Activated naive CD4-positive, alpha-beta T cell treated with anti-CD3 and anti-CD28 coated beads, Interleukin-2, amount 50 U/mL, for 24 hours (primary cell): Measurements from ENCODE around the gene ATG4C.

Experiments used
- H3K27ac Mint-ChIP-seq: one replicate; pipeline ENCODE4 v1.8.0; 2021; ENCODE audit warnings: mild to moderate bottlenecking, mixed read lengths
- H3K27me3 Mint-ChIP-seq: one replicate; pipeline ENCODE4 v1.8.0; 2021; ENCODE audit warnings: mixed read lengths
- H3K36me3 Mint-ChIP-seq: one replicate; pipeline ENCODE4 v1.8.0; 2021; ENCODE audit warnings: mixed read lengths
- H3K4me1 Mint-ChIP-seq: one replicate; pipeline ENCODE4 v1.8.0; 2021; ENCODE audit warnings: mixed read lengths
- H3K4me3 Mint-ChIP-seq: one replicate; pipeline ENCODE4 v1.8.0; 2021; ENCODE audit warnings: mild to moderate bottlenecking, mixed read lengths
- H3K9me3 Mint-ChIP-seq: one replicate; pipeline ENCODE4 v1.8.0; 2021; ENCODE audit warnings: mixed read lengths

The ATG4C gene

DNA sequence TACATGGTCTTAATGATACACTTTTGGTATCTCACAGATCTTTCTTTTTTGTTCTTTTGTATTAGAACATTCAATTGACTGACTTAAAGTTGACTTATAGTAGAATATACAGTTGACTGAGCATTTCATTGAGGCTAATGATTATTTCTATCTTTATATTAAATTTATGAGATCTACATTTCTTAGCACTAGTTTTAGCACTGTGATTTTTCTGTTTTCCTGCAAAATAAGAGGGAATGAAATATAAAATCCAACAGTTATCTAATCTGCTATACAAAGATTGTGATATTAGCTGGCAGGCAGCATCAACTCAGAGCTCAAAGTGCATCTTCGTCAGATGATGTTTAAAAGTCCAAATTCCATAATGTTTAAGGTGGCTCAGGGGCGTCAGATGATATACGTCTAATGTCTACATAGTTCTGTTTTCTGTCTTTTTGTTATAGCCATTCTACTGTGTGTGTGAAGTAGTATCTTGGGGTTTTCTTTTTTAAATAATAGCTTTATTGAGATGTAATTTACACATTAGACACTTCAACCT, 85.4 kb downstream of the ATG4C start:
- Mint-ChIP-seq H3K27me3 (no peaks in the 10 kb centered on the region), H3K4me1 (no peaks in the 10 kb centered on the region), H3K27ac (no peak overlapping the region), H3K4me3 (no peak overlapping the region), H3K9me3 (no peaks in the 10 kb centered on the region), H3K36me3 (peaks cover under 1% of the 10 kb centered on the region)

DNA sequence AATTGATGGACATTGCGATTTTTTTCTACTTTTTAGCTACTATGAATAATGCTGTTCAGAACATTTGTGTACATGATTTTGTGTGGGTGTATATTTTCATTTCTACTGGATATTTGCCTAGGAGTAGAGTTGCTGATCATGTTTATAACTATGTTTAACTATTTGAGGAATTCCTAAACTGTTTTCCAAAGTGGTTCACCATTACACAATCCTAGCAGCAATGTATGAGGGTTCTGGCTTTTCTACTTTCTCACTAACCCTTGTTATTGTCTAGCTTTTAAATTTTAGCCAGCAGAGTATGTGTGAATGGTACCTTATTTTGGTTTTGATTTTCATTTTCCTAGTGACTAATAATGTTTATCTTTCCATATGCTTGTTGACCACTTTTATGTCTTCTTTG, 86.2 kb downstream of the ATG4C start:
- H3K4me1 Mint-ChIP-seq: no peaks in the 10 kb centered on the region
- no peaks in the 10 kb centered on the region for H3K9me3 Mint-ChIP-seq

DNA sequence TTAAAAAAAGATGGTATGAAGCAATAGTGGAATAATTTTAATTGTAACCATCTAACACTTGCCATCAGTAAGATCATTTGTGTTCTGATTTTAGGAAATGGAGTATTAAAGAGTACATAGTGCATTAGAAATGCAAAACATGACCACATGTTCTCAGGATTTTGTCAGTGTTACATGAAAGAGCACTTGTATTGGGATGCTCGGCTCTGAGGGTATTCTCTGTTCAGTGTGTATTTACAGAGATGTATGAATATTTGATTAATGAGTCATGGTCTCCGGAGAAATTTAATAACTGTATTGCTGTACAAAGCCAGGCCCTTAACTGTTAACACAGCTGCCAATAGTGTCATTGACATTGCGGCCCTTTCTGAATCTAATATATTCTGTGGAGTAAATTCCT, 91.7 kb downstream of the ATG4C start:
- Mint-ChIP-seq H3K27me3 (peaks cover 6% of the 10 kb centered on the region), H3K4me3 (no peak overlapping the region), H3K27ac (no peak overlapping the region), H3K36me3 (no peaks in the 10 kb centered on the region), H3K4me1 (no peaks in the 10 kb centered on the region), H3K9me3 (no peaks in the 10 kb centered on the region)

More for the DNA sequence above, 86.2 kb downstream of the ATG4C start:
- no peak overlapping the region for H3K4me3 Mint-ChIP-seq
- no peaks in the 10 kb centered on the region for H3K36me3 Mint-ChIP-seq
- no peak overlapping the region for H3K27ac Mint-ChIP-seq
- H3K27me3 Mint-ChIP-seq: peaks cover 2% of the 10 kb centered on the region

DNA sequence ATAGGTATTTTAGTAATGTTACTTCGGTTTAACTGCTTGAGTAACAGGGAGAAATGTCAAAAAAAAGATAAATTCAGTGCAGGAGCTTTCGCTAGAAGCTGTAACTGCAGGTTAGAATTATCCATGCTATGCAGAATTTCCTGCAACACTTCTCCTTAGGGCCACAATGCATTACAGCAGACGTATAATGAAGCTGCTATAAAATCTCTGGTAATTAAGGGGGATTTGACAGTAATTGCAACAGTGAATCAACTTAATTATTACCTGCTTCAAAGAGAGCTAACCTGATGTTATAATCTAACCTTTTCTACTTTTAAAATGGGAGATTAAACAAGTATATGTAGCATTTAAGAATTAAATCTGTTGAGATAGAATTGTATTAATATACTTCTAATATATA, 92.6 kb downstream of the ATG4C start:
- no peaks in the 10 kb centered on the region for H3K36me3 Mint-ChIP-seq
- no peak overlapping the region for H3K27ac Mint-ChIP-seq
- no peak overlapping the region for H3K4me3 Mint-ChIP-seq
- no peaks in the 10 kb centered on the region for H3K4me1 Mint-ChIP-seq
- no peaks in the 10 kb centered on the region for H3K9me3 Mint-ChIP-seq
- H3K27me3 Mint-ChIP-seq: peaks cover 6% of the 10 kb centered on the region

DNA sequence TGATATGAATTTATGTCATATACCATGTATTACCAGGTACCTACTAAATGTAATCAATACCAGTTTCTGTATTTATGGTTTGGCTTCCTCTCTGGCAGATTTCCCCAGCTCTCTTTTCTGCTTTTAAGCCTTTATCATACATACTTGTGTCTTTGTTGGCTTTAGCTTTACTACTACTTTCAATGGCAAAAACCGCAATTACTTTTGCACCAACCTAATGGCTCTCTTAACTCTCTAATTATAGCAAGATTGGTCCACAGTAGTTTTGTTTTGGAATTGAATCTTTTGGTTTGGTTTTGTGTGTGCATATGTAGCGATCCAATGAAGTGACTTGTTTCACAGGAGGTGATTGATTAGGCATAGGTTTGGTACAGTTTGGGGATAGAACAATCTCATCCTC, 93.6 kb downstream of the ATG4C start:
- H3K36me3 Mint-ChIP-seq: no peaks in the 10 kb centered on the region
- H3K4me3 Mint-ChIP-seq: no peak overlapping the region
- no peaks in the 10 kb centered on the region for H3K4me1 Mint-ChIP-seq
- H3K27ac Mint-ChIP-seq: no peak overlapping the region
- peaks cover 6% of the 10 kb centered on the region for H3K27me3 Mint-ChIP-seq
- H3K9me3 Mint-ChIP-seq: no peaks in the 10 kb centered on the region

DNA sequence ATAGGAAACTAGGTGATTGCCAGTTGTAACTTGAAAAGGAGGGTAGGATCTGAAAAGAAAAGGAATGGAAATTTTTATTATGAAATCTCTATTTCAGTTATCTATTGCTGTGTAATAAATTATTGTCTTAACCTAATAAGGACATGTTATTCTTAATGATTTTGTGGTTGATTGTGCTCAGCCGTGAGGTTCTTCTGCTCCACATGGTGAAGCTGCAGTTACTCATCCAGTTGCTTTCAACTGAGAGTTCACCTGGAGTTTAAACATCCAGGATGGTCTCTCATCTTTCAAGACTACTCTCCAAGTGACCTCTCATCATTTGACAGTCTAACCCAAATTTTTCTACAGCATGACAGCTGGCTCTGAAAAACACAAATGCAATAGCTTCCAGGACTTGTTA, 96.0 kb downstream of the ATG4C start:
- H3K27ac Mint-ChIP-seq: peak overlapping the region; percentile 41
- H3K4me1 Mint-ChIP-seq: no peaks in the 10 kb centered on the region
- H3K4me3 Mint-ChIP-seq: no peak overlapping the region
- H3K27me3 Mint-ChIP-seq: peaks cover 9% of the 10 kb centered on the region
- H3K36me3 Mint-ChIP-seq: no peaks in the 10 kb centered on the region
- H3K9me3 Mint-ChIP-seq: no peaks in the 10 kb centered on the region

DNA sequence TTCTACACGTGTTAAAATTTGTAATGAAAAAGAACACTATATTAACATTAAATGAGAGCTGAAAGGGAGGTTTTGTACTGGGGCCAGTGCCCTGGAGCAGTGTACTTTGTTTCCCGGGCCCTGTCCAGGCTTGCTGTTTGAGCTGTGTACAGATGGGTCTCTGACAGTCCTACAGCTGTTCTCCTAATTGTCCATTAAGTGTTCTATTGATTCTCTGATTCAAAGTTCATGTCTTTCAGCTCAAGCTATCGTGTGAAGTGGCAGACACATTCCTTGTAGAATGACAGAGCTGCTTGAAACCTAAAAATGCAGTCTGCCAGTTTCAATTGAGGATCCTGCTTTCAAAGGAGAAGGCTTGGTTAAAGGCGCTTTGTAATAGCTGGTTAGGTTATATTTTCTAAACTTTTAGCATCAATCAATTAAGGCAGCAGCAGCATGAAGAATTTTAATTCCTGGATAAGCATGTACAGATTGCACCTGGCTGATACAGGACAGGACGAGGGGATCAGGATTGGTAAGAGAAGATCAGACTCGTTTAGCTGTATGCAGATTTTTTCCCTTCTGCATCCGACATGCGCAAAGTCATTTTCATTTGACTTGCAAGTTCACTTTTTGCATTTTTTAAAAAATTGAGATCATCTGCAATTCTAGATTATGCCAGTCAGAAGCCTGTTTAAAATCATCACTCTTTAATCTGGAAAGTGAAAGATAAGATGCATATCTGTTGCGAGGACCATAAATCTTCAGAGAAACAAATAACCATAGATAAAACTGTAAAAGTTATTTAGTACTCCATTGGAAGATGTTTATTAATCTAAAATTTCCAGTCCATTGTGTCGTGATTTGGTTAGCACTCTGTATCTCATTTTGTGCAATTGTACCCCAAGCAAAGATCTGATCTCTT, 98.5 kb downstream of the ATG4C start:
- Mint-ChIP-seq H3K27ac (no peak overlapping the region), H3K4me3 (no peak overlapping the region), H3K27me3 (peaks cover 19% of the 10 kb centered on the region), H3K36me3 (no peaks in the 10 kb centered on the region), H3K9me3 (no peaks in the 10 kb centered on the region), H3K4me1 (no peaks in the 10 kb centered on the region)

DNA sequence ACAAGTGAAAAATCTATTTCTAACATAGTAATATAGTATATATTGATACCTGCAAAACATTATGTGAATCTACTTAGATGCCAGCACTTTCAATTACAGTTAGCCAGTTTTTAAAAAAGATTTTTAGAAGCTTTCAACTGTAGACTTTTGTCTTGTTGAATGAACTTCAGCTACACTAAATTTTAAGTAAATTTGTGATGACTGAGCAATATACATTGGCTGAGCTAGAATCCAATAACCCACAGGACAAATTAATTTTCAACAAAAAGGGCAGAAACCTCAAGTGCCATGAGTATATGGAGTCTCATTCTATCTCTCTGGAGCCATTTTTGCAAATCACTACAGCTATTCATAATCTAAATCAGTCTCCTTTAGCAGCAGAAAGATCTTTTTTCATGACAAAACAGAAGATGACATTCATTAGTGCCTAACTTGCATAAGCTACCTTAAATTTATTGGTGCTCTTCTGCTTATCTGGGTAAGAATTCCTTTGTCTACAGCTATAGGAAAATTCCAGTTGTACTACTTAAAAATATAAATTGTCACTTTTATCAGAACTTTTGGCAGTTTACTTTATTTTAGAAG, 100.3 kb downstream of the ATG4C start:
- Mint-ChIP-seq H3K27ac (no peak overlapping the region), H3K36me3 (no peaks in the 10 kb centered on the region), H3K27me3 (peaks cover 20% of the 10 kb centered on the region), H3K4me3 (no peak overlapping the region), H3K4me1 (no peaks in the 10 kb centered on the region), H3K9me3 (no peaks in the 10 kb centered on the region)

DNA sequence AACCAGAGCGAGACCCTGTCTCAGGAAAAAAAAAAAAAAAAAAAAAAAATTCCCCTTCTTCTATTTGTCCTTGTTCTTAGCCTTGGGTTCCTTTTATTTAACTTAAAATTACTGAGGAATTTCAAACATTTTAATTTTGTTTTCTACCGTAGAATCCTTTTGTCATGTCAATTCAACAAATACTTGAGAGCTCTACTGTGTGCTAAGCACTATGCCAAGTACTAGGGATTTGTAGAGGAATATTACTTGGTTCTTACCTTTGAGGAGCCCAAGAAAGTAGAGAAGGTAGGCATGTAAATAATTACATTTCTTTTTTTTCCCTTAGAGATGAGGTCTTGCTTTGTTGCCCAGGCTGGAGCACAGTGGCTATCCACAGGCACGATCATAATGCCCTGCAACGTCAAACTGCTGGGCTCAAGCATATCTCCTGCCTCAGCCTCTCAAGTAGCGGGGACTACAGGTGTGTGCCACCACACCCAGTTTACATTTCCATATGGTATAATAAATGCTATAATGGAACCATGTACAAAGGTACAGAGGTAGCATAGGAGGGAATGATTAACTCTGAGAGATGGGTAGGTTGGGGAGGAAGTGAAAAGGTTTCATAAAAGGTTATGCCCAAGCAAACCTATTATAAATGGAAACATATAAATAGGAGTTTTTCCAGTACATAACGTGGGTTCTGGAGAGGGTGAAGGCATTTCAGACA, 104.0 kb downstream of the ATG4C start:
- H3K4me1 Mint-ChIP-seq: no peaks in the 10 kb centered on the region
- H3K4me3 Mint-ChIP-seq: no peak overlapping the region
- no peaks in the 10 kb centered on the region for H3K36me3 Mint-ChIP-seq
- peaks cover 21% of the 10 kb centered on the region for H3K27me3 Mint-ChIP-seq
- no peaks in the 10 kb centered on the region for H3K9me3 Mint-ChIP-seq
- no peak overlapping the region for H3K27ac Mint-ChIP-seq

DNA sequence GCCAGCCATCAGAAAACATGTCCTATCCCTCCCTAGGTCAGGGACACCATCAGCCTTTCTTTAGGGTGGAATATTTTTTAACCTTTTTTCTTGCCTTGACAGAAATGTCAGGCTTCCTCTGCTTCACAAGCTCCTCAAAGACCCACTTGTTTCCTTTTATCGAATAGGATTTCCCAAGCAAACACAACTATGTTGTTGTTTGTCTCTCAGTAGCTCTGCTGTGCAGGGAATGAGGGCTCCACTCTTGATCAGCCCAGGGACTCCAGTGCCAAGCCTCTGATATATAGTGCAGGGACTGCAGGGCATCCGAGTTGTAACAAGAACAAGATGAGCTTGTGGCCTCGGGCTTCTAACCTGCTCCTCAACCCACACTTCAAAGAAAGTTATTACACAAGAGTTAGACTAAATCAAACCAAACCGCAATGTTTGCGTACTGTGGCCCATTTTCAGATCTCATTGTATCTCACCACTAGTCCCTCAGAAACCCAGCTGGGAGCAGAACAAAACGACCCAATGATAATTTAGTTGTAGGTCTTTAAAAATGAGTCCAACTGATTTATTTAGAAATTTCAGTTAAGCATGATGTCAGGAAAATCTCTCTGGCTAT, 108.1 kb downstream of the ATG4C start:
- Mint-ChIP-seq H3K4me1 (no peaks in the 10 kb centered on the region), H3K9me3 (no peaks in the 10 kb centered on the region), H3K27me3 (peaks cover 6% of the 10 kb centered on the region), H3K27ac (no peak overlapping the region), H3K4me3 (no peak overlapping the region), H3K36me3 (no peaks in the 10 kb centered on the region)

DNA sequence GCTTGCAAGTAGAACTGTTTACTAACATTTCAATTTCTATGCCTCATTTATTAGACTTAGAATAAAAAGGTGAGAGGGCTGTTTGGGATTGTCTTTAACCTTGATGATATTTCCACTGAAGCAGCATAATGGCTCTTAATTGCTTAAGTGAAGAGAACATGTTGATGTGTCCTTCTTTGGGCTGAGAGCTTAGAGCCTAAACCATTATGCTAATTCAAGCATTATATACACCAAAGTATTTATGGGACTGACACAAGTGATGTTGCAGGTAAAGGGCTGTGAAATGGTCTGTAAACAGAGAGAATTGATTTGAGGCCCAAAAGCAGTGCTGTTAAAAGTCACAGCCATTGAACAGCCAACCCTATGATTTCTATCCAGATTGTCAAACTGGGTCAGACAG, 113.9 kb downstream of the ATG4C start:
- H3K27ac Mint-ChIP-seq: no peak overlapping the region
- no peak overlapping the region for H3K4me3 Mint-ChIP-seq
- H3K4me1 Mint-ChIP-seq: no peaks in the 10 kb centered on the region
- no peaks in the 10 kb centered on the region for H3K27me3 Mint-ChIP-seq
- no peaks in the 10 kb centered on the region for H3K9me3 Mint-ChIP-seq
- H3K36me3 Mint-ChIP-seq: no peaks in the 10 kb centered on the region

DNA sequence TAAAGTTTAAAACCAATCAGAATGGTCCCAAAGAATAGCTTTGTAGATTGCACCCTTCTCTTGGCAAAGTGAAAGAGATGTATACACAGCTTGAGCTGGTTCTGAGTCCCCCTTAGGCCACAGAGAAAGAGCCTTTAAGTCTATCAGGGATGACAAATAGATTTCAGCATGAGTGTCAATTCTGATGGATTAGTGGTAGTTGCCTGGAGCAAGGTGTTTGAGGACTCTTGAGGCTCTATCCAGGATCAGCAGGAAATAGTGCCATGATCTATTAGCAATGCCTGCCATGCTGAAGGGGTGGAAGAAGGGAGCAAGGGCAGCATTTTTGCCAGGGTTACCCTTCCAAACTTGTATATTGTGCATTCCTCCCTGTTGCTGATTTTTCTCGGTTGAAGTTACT, 116.6 kb downstream of the ATG4C start:
- Mint-ChIP-seq H3K36me3 (no peaks in the 10 kb centered on the region), H3K4me3 (no peak overlapping the region), H3K9me3 (no peaks in the 10 kb centered on the region), H3K27me3 (no peaks in the 10 kb centered on the region), H3K4me1 (no peaks in the 10 kb centered on the region), H3K27ac (no peak overlapping the region)

DNA sequence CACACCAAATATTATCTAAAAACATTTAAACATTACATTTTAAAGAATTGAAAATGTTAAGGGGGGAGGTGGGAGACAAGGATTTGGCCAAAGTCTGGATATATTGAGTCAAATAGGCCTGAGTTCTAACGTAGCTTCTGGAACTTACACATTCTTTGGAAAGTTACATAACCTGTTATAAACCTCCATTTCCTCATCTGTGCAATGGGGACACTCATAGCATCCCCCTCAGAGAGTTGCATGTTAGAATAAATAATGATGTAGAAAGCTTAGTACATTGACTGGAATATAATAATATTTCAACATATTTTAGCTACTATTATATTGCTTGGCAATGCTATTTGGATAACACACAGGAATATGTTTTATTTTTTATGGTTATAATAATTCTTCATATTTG, 117.7 kb downstream of the ATG4C start:
- no peak overlapping the region for H3K4me3 Mint-ChIP-seq
- no peak overlapping the region for H3K27ac Mint-ChIP-seq
- H3K27me3 Mint-ChIP-seq: no peaks in the 10 kb centered on the region
- no peaks in the 10 kb centered on the region for H3K4me1 Mint-ChIP-seq
- no peaks in the 10 kb centered on the region for H3K9me3 Mint-ChIP-seq
- H3K36me3 Mint-ChIP-seq: no peaks in the 10 kb centered on the region

DNA sequence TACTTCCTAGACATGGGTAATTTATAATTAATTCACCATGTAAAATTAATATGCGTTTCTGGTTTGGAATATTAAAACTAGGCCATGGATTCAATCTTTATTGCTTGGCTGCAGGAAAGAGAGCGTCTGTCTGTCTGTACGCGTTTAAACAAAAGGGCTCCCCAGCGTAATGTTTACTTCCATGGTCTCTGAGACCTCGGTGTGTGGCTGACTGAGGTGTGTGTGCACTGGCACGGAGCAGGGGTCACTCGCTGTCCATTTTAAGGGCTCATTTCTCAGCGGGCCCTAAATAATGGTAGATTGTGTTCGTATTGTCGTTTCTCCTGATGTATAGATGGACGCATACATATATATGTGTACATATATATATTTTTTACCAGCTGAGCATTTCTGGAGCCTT, 119.6 kb downstream of the ATG4C start:
- peaks cover 6% of the 10 kb centered on the region for H3K4me1 Mint-ChIP-seq
- no peaks in the 10 kb centered on the region for H3K27me3 Mint-ChIP-seq
- H3K36me3 Mint-ChIP-seq: no peaks in the 10 kb centered on the region
- no peak overlapping the region for H3K4me3 Mint-ChIP-seq
- H3K27ac Mint-ChIP-seq: no peak overlapping the region
- no peaks in the 10 kb centered on the region for H3K9me3 Mint-ChIP-seq

DNA sequence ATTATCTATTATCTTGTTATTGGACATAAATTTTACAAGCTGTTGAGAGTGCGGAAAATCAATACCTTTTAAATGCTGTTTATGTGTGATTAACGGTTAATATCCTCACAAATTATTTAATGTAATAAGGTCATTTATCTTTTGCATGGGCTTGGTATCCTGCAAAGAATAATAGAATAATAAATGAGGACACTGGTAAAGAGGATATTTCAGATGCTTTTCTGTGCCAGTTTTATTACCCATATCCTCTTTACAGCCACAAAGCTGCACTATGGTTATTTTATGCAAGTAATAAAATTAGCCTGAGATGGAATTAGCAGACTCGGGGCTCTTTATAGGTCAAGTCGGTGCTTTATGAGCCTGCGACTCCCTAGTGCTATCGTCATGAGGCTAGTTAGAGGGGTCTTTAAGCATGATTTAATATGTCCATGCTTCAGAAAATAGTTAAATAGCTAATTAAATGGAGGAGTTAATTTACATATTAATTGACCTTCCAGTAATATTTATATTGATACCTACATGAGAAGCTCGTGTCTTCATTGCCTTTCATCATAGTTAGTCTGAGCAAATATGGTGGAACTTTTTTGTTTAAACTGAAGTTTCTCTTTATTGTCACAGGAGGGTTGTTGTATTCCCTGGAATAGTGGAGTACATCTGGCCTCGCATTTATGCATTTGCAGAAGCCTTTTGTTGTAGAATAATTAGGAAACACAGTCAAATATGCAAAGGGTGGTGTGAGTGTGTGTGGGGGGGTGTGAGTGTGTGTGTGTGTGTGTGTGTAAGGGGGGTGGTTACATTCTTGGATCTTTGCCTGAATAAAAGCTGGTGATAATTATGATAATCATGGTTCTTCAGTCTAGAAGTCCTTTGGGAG, 120.3 kb downstream of the ATG4C start:
- Mint-ChIP-seq H3K9me3 (no peaks in the 10 kb centered on the region), H3K27me3 (no peaks in the 10 kb centered on the region), H3K27ac (no peak overlapping the region), H3K4me3 (no peak overlapping the region), H3K4me1 (peaks cover 12% of the 10 kb centered on the region), H3K36me3 (no peaks in the 10 kb centered on the region)
